HEK293T (cell line): ENCODE data around the gene MAP3K5.

Source experiments
- CTCF ChIA-PET: fragments of 350-600 bp; formaldehyde crosslinking; extraction: SDS; loops from one replicate; lab custom pipeline; 2021; ENCODE audit warnings: antibody characterized with exemption, inconsistent platforms; lab: Yijun Ruan, JAX
- POLR2A ChIA-PET: fragments of 350-600 bp; formaldehyde crosslinking; extraction: SDS; loops from one replicate; lab custom pipeline; 2020; ENCODE audit warnings: antibody characterized with exemption, inconsistent platforms; lab: Yijun Ruan, JAX
- DNase-seq: peaks from one replicate; pipeline ENCODE4 v3.0.0; 2012; ENCODE audit warnings: mixed read lengths; ENCODE audit errors: extremely low spot score
- ARNT ChIP-seq: fragments of 450-650 bp; IDR thresholded peaks from 2 replicates; pipeline ENCODE4 v1.6.1; 2017; ENCODE audit warnings: mild to moderate bottlenecking
- BHLHE40 ChIP-seq: fragments of 450-650 bp; IDR thresholded peaks from 2 replicates; pipeline ENCODE4 v1.6.1; 2016; ENCODE audit warnings: mild to moderate bottlenecking, moderate library complexity, borderline replicate concordance
- CTBP1 ChIP-seq: fragments of 450-650 bp; IDR thresholded peaks from 2 replicates; pipeline ENCODE4 v1.6.1; 2016; ENCODE audit warnings: borderline replicate concordance
- ELF4 ChIP-seq: fragments of 450-650 bp; IDR thresholded peaks from 2 replicates; pipeline ENCODE4 v1.6.1; 2017; ENCODE audit warnings: antibody characterized with exemption
- FOXA1 ChIP-seq: fragments of 450-650 bp; IDR thresholded peaks from 2 replicates; pipeline ENCODE4 v1.6.1; 2016; ENCODE audit warnings: mild to moderate bottlenecking
- FOXK2 ChIP-seq: fragments of 450-650 bp; IDR thresholded peaks from 2 replicates; pipeline ENCODE4 v1.6.1; 2016; ENCODE audit warnings: mild to moderate bottlenecking
- FOXM1 ChIP-seq: fragments of 450-650 bp; IDR thresholded peaks from 2 replicates; pipeline ENCODE4 v1.6.1; 2017; ENCODE audit warnings: mild to moderate bottlenecking, borderline replicate concordance
- HDGF ChIP-seq: fragments of 450-650 bp; IDR thresholded peaks from 2 replicates; pipeline ENCODE4 v1.6.1; 2017; ENCODE audit warnings: antibody characterized with exemption, borderline replicate concordance
- L3MBTL2 ChIP-seq: fragments of 450-650 bp; conservative IDR thresholded peaks from 2 replicates; pipeline ENCODE4 v1.6.1; 2016; ENCODE audit warnings: mild to moderate bottlenecking
- LEF1 ChIP-seq: fragments of 450-650 bp; IDR thresholded peaks from 2 replicates; pipeline ENCODE4 v1.6.1; 2017; ENCODE audit warnings: mild to moderate bottlenecking, borderline replicate concordance
- NFRKB ChIP-seq: fragments of 450-650 bp; IDR thresholded peaks from 2 replicates; pipeline ENCODE4 v1.6.1; 2016; ENCODE audit warnings: mild to moderate bottlenecking, moderate library complexity
- PKNOX1 ChIP-seq: fragments of 450-650 bp; IDR thresholded peaks from 2 replicates; pipeline ENCODE4 v1.6.1; 2016
- SP1 ChIP-seq: fragments of 450-650 bp; IDR thresholded peaks from 2 replicates; pipeline ENCODE4 v1.6.1; 2017
- SUZ12 ChIP-seq: fragments of 450-650 bp; IDR thresholded peaks from 2 replicates; pipeline ENCODE4 v1.6.1; 2016; ENCODE audit warnings: mild to moderate bottlenecking
- TARDBP ChIP-seq: fragments of 450-650 bp; IDR thresholded peaks from 2 replicates; pipeline ENCODE4 v1.6.1; 2016
- ZNF384 ChIP-seq: fragments of 450-650 bp; IDR thresholded peaks from 2 replicates; pipeline ENCODE4 v1.6.1; 2016

The MAP3K5 gene

GRCh38 chr6:136521427-136521826, 270.9 kb downstream of the MAP3K5 start:
- no peak for TF ChIP-seq BHLHE40
- TF ChIP-seq TARDBP, result no peak
- no peak for TF ChIP-seq NFRKB
- no peak for TF ChIP-seq FOXK2
- no peak for TF ChIP-seq ARNT
- TF ChIP-seq SUZ12, result no peak
- no peak for TF ChIP-seq ZNF384
- no peak for TF ChIP-seq FOXA1
- no peak for TF ChIP-seq FOXM1
- TF ChIP-seq HDGF, result no peak
- TF ChIP-seq CTBP1, result no peak
- TF ChIP-seq LEF1, result no peak
- TF ChIP-seq L3MBTL2, result no peak
- TF ChIP-seq ELF4, result no peak
- TF ChIP-seq SP1, result no peak
- TF ChIP-seq PKNOX1, result no peak
- POLR2A ChIA-PET, result no interaction called here
- no peak for DNase-seq
- CTCF ChIA-PET, result interaction anchor here (0.8 kb wide), 1 partner anchor 10 kb away, joined by 3 read pairs; no protein-coding TSS in a partner anchor

- ChIA-PET CTCF (no interaction called here), POLR2A (interaction anchor here (0.8 kb wide), 1 partner anchor 230 kb away, joined by 3 read pairs; no protein-coding TSS in a partner anchor)
- TF ChIP-seq BHLHE40, result no peak
- no peak for TF ChIP-seq NFRKB
- no peak for DNase-seq
Measured at GRCh38 chr6:136520517-136520916, 271.8 kb downstream of the MAP3K5 start.

- ChIA-PET CTCF (no interaction called here), POLR2A (no interaction called here)
- TF ChIP-seq SP1, result no peak
- no peak for TF ChIP-seq TARDBP
- no peak for TF ChIP-seq ARNT
- TF ChIP-seq CTBP1, result no peak
- TF ChIP-seq SUZ12, result no peak
- TF ChIP-seq LEF1, result no peak
- no peak for TF ChIP-seq PKNOX1
- no peak for TF ChIP-seq HDGF
- TF ChIP-seq FOXA1, result no peak
- TF ChIP-seq L3MBTL2, result no peak
- TF ChIP-seq BHLHE40, result no peak
- no peak for DNase-seq
Measured at GRCh38 chr6:136517582-136517981, 274.7 kb downstream of the MAP3K5 start.

GRCh38 chr6:136517002-136517401, 275.3 kb downstream of the MAP3K5 start:
- CTCF ChIA-PET, result interaction anchor here (1.1 kb wide), 1 partner anchor 9 kb away, joined by 3 read pairs; no protein-coding TSS in a partner anchor
- no peak for TF ChIP-seq FOXM1
- TF ChIP-seq ZNF384, result no peak
- TF ChIP-seq ARNT, result no peak
- TF ChIP-seq L3MBTL2, result no peak
- TF ChIP-seq HDGF, result no peak
- TF ChIP-seq PKNOX1, result no peak
- TF ChIP-seq SP1, result no peak
- TF ChIP-seq BHLHE40, result no peak
- no peak for TF ChIP-seq NFRKB
- TF ChIP-seq CTBP1, result no peak
- TF ChIP-seq SUZ12, result no peak
- no peak for TF ChIP-seq FOXK2
- no peak for TF ChIP-seq LEF1
- no peak for TF ChIP-seq FOXA1
- no peak for TF ChIP-seq TARDBP
- TF ChIP-seq ELF4, result no peak
- POLR2A ChIA-PET, result no interaction called here

GRCh38 chr6:136514591-136514990, 277.7 kb downstream of the MAP3K5 start:
- no peak for DNase-seq
- ChIA-PET POLR2A (no interaction called here), CTCF (no interaction called here)
- TF ChIP-seq TARDBP (no peak), FOXM1 (no peak), SUZ12 (no peak), FOXK2 (no peak), ARNT (no peak), ELF4 (no peak), LEF1 (no peak), FOXA1 (no peak), NFRKB (no peak), CTBP1 (no peak), ZNF384 (no peak), SP1 (no peak), L3MBTL2 (no peak), BHLHE40 (no peak)

More at GRCh38 chr6:136517002-136517401, 275.3 kb downstream of the MAP3K5 start:
- DNase-seq, result no peak

- DNase-seq, result no peak
- ChIA-PET POLR2A (no interaction called here), CTCF (interaction anchor here (0.6 to 1.2 kb wide), 2 partner anchors 10 to 15 kb away, joined by 3 to 5 read pairs; no protein-coding TSS in a partner anchor)
- TF ChIP-seq FOXA1 (no peak), TARDBP (no peak)
Measured at GRCh38 chr6:136511926-136512325, 280.4 kb downstream of the MAP3K5 start.

GRCh38 chr6:136511397-136511796, 280.9 kb downstream of the MAP3K5 start:
- DNase-seq, result no peak
- ChIA-PET POLR2A (no interaction called here), CTCF (interaction anchor here (0.6 to 1.2 kb wide), 2 partner anchors 10 to 15 kb away, joined by 3 to 5 read pairs; no protein-coding TSS in a partner anchor)
- no peak for TF ChIP-seq L3MBTL2
- no peak for TF ChIP-seq FOXA1
- TF ChIP-seq PKNOX1, result no peak
- no peak for TF ChIP-seq FOXK2
- TF ChIP-seq LEF1, result no peak
- TF ChIP-seq ZNF384, result no peak
- no peak for TF ChIP-seq ELF4
- TF ChIP-seq HDGF, result no peak
- TF ChIP-seq FOXM1, result no peak
- TF ChIP-seq NFRKB, result no peak
